Measurements from ENCODE around the gene ASB13.

- TF ChIP-seq CTCF (IDR thresholded peaks at IDR 0.05), result peak; percentile 87 to 97 (median 93)
- TF ChIP-seq POLR2AphosphoS5 (IDR thresholded peaks at IDR 0.05), result peak in 1 of 4 donors; percentile 29
- no peak for TF ChIP-seq POLR2A (IDR thresholded peaks at IDR 0.05)
- TF ChIP-seq EP300 (IDR thresholded peaks at IDR 0.05), result no peak
Observed at GRCh38 chr10:5623081-5623748, 43.2 kb downstream of the ASB13 start.

All from sigmoid colon (tissue), 4 donors.